Mesenchymal stem cell (in vitro differentiated cells and primary cell): ENCODE data around the gene RAB3C.

Experiments
- DNase-seq: peaks from one replicate; pipeline ENCODE4 v3.0.0-alpha.2; 2013
- H2AFZ ChIP-seq: one replicate; pipeline ENCODE4 v1.6.1; 2013; ENCODE audit warnings: low read depth, mild to moderate bottlenecking, control low read depth, inconsistent platforms, low read length, moderate library complexity
- H2AK5ac ChIP-seq: 2 replicates; pipeline ENCODE4 v1.6.1; 2013; ENCODE audit warnings: low read length, moderate library complexity, mild to moderate bottlenecking, inconsistent platforms; ENCODE audit not compliant: severe bottlenecking
- H2BK120ac ChIP-seq: one replicate; pipeline ENCODE4 v1.6.1; 2013; ENCODE audit warnings: low read depth, mild to moderate bottlenecking, inconsistent platforms, low read length, moderate library complexity
- H2BK12ac ChIP-seq, 2 experiments: one replicate each; pipeline ENCODE4 v1.6.1; 2013; ENCODE audit warnings: inconsistent platforms in 2 of 2, low read length in 2 of 2, mild to moderate bottlenecking in 2 of 2, moderate library complexity in 2 of 2, control low read depth in 1 of 2
- H2BK15ac ChIP-seq: one replicate; pipeline ENCODE4 v1.6.1; 2013; ENCODE audit warnings: mild to moderate bottlenecking, low read depth, inconsistent platforms; ENCODE audit not compliant: poor library complexity, severe bottlenecking
- H2BK5ac ChIP-seq: 2 replicates; pipeline ENCODE4 v1.6.1; 2013; ENCODE audit warnings: low read depth, mild to moderate bottlenecking, low read length, control low read depth, inconsistent platforms; ENCODE audit not compliant: poor library complexity, severe bottlenecking
- H3K14ac ChIP-seq, 2 experiments: one replicate each; pipeline ENCODE4 v1.6.1; 2013; ENCODE audit warnings: inconsistent platforms in 2 of 2, low read length in 2 of 2, control low read depth in 1 of 2, mild to moderate bottlenecking in 1 of 2, moderate library complexity in 1 of 2
- H3K18ac ChIP-seq, 2 experiments: one replicate each; pipeline ENCODE4 v1.6.1; 2013; ENCODE audit warnings: inconsistent platforms in 2 of 2, low read length in 2 of 2, control low read depth in 1 of 2, low read depth in 1 of 2, mild to moderate bottlenecking in 1 of 2
- H3K23ac ChIP-seq, 2 experiments: one replicate each; pipeline ENCODE4 v1.6.1; 2013; ENCODE audit warnings: inconsistent platforms in 2 of 2, low read length in 2 of 2, mild to moderate bottlenecking in 2 of 2, moderate library complexity in 2 of 2, control low read depth in 1 of 2
- H3K27ac ChIP-seq: 2 replicates; pipeline ENCODE4 v1.5.1; 2013; ENCODE audit warnings: mild to moderate bottlenecking, moderate library complexity, low read length, control low read depth, inconsistent platforms; ENCODE audit not compliant: poor library complexity, severe bottlenecking
- H3K27me3 ChIP-seq, 2 experiments: 2 replicates each; pipeline versions ENCODE4 v1.6.1 to v1.7.0; 2013; ENCODE audit warnings: low read length in 2 of 2, mild to moderate bottlenecking in 2 of 2, moderate library complexity in 2 of 2, control low read depth in 1 of 2, inconsistent platforms in 1 of 2; ENCODE audit not compliant: control insufficient read depth in 1 of 2, insufficient read depth in 1 of 2
- H3K36me3 ChIP-seq, 2 experiments: 2 replicates each; pipeline versions ENCODE4 v1.6.1 to v1.7.0; 2013; ENCODE audit warnings: low read length in 2 of 2, control low read depth in 1 of 2, inconsistent platforms in 1 of 2, low read depth in 1 of 2, mild to moderate bottlenecking in 1 of 2; ENCODE audit not compliant: insufficient read depth in 2 of 2, control insufficient read depth in 1 of 2
- H3K4ac ChIP-seq, 2 experiments: one replicate each; pipeline ENCODE4 v1.6.1; 2013; ENCODE audit warnings: inconsistent platforms in 2 of 2, low read length in 2 of 2, mild to moderate bottlenecking in 2 of 2, moderate library complexity in 2 of 2, control low read depth in 1 of 2, low read depth in 1 of 2
- H3K4me1 ChIP-seq: 2 replicates; pipeline ENCODE4 v1.6.1; 2013; ENCODE audit warnings: low read depth, low read length, control low read depth; ENCODE audit not compliant: control insufficient read depth, insufficient read depth
- H3K4me2 ChIP-seq: 2 replicates; pipeline ENCODE4 v1.6.1; 2013; ENCODE audit warnings: low read length, mild to moderate bottlenecking, inconsistent platforms; ENCODE audit not compliant: poor library complexity, severe bottlenecking
- H3K4me3 ChIP-seq, 2 experiments: 2 replicates each; pipeline versions ENCODE4 v1.5.1 to v1.7.0; 2013; ENCODE audit warnings: low read length in 2 of 2, mild to moderate bottlenecking in 2 of 2, control low read depth in 1 of 2, low read depth in 1 of 2; ENCODE audit not compliant: insufficient read depth in 1 of 2
- H3K79me1 ChIP-seq: replicated peaks from 2 replicates; pipeline ENCODE4 v1.6.1; 2013; ENCODE audit warnings: mild to moderate bottlenecking, control low read depth, low read length, inconsistent platforms; ENCODE audit not compliant: poor library complexity, severe bottlenecking
- H3K9ac ChIP-seq: 2 replicates; pipeline ENCODE4 v1.7.0; 2013; ENCODE audit warnings: mild to moderate bottlenecking, low read length, moderate library complexity
- H3K9me3 ChIP-seq: 2 replicates; pipeline ENCODE4 v1.7.0; 2013; ENCODE audit warnings: mild to moderate bottlenecking, low read length; ENCODE audit not compliant: control insufficient read depth
- H4K8ac ChIP-seq: one replicate; pipeline ENCODE4 v1.6.1; 2013; ENCODE audit warnings: inconsistent platforms, mild to moderate bottlenecking, low read length, moderate library complexity
- H4K91ac ChIP-seq: one replicate; pipeline ENCODE4 v1.6.1; 2013; ENCODE audit warnings: mild to moderate bottlenecking, low read length, inconsistent platforms
- WGBS: methylation state at CpG from one replicate; pipeline ENCODE4 v1.1.7; 2013; ENCODE audit warnings: mixed read lengths; 5-methylcytosine and 5-hydroxymethylcytosine counted together

The RAB3C gene

DNA sequence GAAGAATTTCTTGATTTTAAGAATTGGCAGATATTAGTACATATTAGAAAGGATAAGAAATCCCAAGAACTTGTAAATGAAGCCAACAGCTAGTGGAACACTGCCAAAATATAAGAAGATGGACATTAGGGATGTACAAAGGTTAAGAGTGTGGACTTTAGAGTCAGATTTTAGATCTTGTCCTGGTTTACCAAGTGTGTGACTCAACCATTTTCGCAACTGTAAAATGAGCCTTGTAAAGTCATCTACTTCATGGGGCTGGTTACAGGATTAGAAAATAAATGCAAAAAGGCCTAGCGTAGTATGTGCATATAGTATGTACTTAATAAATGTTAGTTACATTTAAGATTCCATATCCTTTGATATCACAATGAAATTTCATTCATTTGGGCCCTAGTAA lies 260.0 kb downstream of the RAB3C start:
- H3K4me3 ChIP-seq = no peak overlapping the region
- no peak overlapping the region for H3K23ac ChIP-seq
- H2BK12ac ChIP-seq = no peak overlapping the region
- 80% methylated on average over 1 of the region's 2 CpGs for WGBS
- no peak overlapping the region for H2AK5ac ChIP-seq
- H2BK5ac ChIP-seq = no peak overlapping the region
- no peaks in the 10 kb centered on the region for H3K79me1 ChIP-seq
- H3K36me3 ChIP-seq = no peaks in the 10 kb centered on the region
- no peaks in the 10 kb centered on the region for H3K4me1 ChIP-seq
- H4K91ac ChIP-seq = no peak overlapping the region
- H3K14ac ChIP-seq = no peak overlapping the region
- H3K27me3 ChIP-seq = peaks cover 0 to 9% of the 10 kb centered on the region in 2 experiments
- peaks cover 22% of the 10 kb centered on the region for H3K9me3 ChIP-seq
- DNase-seq = peak; percentile 41
- no peak overlapping the region for H3K18ac ChIP-seq
- H2AFZ ChIP-seq = no peak overlapping the region
- no peak overlapping the region for H3K27ac ChIP-seq
- H2BK15ac ChIP-seq = no peak overlapping the region
- H3K4me2 ChIP-seq = no peak overlapping the region
- H3K4ac ChIP-seq = no peak overlapping the region
- H3K9ac ChIP-seq = no peak overlapping the region
- H2BK120ac ChIP-seq = no peak overlapping the region
- no peak overlapping the region for H4K8ac ChIP-seq

DNA sequence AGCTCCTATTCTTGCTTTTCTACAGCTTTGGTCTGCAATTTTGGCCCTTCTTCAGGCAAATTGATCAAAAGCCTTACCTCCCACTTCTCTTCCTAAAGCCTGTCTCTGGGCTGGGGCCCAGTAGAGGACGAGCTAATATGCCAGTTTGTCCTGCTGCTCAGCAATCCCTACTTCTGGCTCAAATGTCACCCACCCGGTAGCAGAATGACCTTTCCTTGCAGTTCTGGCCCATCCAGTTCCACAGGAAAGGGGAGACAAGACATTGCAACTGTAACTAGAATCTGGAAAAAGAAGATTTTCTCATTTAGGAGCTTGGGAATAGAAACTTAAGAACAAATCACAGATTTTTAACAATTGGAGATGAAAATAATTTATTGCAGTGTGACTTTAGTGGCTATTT lies 261.5 kb downstream of the RAB3C start:
- DNase-seq = no peak
- Histone ChIP-seq H2AFZ (no peak overlapping the region), H3K27ac (no peak overlapping the region), H3K9me3 (peaks cover 22% of the 10 kb centered on the region), H3K23ac (no peak overlapping the region), H3K79me1 (no peaks in the 10 kb centered on the region), H4K8ac (no peak overlapping the region), H3K18ac (no peak overlapping the region), H2AK5ac (no peak overlapping the region), H3K27me3 (peaks cover 0 to 9% of the 10 kb centered on the region in 2 experiments), H4K91ac (no peak overlapping the region), H2BK5ac (no peak overlapping the region), H3K4me1 (no peaks in the 10 kb centered on the region), H3K36me3 (no peaks in the 10 kb centered on the region), H3K14ac (no peak overlapping the region), H3K4ac (no peak overlapping the region), H3K4me3 (no peak overlapping the region), H2BK12ac (no peak overlapping the region), H2BK15ac (no peak overlapping the region), H3K4me2 (no peak overlapping the region), H3K9ac (no peak overlapping the region), H2BK120ac (no peak overlapping the region)
- 52% methylated on average over 2 of the region's 2 CpGs for WGBS

GRCh38 chr5:58847041-58847440 lies 264.2 kb downstream of the RAB3C start:
- Histone ChIP-seq H3K23ac (no peak overlapping the region), H2BK120ac (no peak overlapping the region), H4K91ac (no peak overlapping the region), H4K8ac (no peak overlapping the region), H2AFZ (no peak overlapping the region), H3K4me2 (no peak overlapping the region), H2BK5ac (no peak overlapping the region), H3K79me1 (no peaks in the 10 kb centered on the region), H3K18ac (no peak overlapping the region), H2AK5ac (no peak overlapping the region), H3K36me3 (no peaks in the 10 kb centered on the region), H3K4me1 (peaks cover 1% of the 10 kb centered on the region), H3K27me3 (peaks cover 8 to 14% of the 10 kb centered on the region in 2 experiments), H3K27ac (no peak overlapping the region), H3K9ac (no peak overlapping the region), H3K14ac (no peak overlapping the region), H3K4me3 (no peak overlapping the region), H3K9me3 (peaks cover 4% of the 10 kb centered on the region), H3K4ac (no peak overlapping the region), H2BK15ac (no peak overlapping the region), H2BK12ac (no peak overlapping the region)
- no peak for DNase-seq
- 92% methylated on average over 5 of the region's 5 CpGs for WGBS

DNA sequence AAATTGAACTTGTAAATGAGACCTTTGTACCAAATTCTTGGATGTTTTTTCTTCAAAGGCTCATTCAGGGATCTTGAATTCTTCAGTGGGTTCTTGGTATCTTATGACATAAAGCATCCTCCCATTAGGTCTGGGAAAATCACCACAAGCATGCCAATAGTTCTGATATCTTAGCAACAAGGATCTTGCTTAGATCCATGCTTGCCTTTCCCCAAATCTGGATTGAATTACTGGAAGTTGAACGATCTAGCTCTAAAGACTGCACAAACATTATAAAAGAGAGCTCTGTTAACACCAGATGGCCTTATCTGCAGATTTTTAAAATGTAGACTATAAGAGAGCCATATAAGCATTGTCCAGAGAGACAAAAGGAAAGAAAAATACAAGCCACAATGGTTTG lies 266.3 kb downstream of the RAB3C start:
- H3K4ac ChIP-seq = no peak overlapping the region
- peaks cover 1% of the 10 kb centered on the region for H3K4me1 ChIP-seq
- H3K4me2 ChIP-seq = no peak overlapping the region
- H2BK120ac ChIP-seq = no peak overlapping the region
- no peaks in the 10 kb centered on the region for H3K9me3 ChIP-seq
- H4K91ac ChIP-seq = no peak overlapping the region
- no CpG with 5 or more reads among the region's 1 CpG for WGBS
- H3K23ac ChIP-seq = no peak overlapping the region
- H2BK15ac ChIP-seq = no peak overlapping the region
- no peak for DNase-seq
- no peak overlapping the region for H3K18ac ChIP-seq
- no peak overlapping the region for H3K14ac ChIP-seq
- H3K27ac ChIP-seq = no peak overlapping the region
- no peak overlapping the region for H2AK5ac ChIP-seq
- no peak overlapping the region for H3K4me3 ChIP-seq
- no peak overlapping the region for H4K8ac ChIP-seq
- H3K9ac ChIP-seq = no peak overlapping the region
- no peaks in the 10 kb centered on the region for H3K36me3 ChIP-seq
- no peak overlapping the region for H2BK5ac ChIP-seq
- H3K27me3 ChIP-seq = peaks cover 8 to 17% of the 10 kb centered on the region in 2 experiments
- H2AFZ ChIP-seq = no peak overlapping the region
- H3K79me1 ChIP-seq = no peaks in the 10 kb centered on the region
- H2BK12ac ChIP-seq = no peak overlapping the region
